ENCODE data around the gene MAPKAP1. TPM values are rescaled to one million over a fixed set of nuclear protein-coding genes. Genes with fewer than 3 reads are reported as not detected.
"Not testable (repeated sequence)": the region's sequence is repeated elsewhere in the genome, so short reads cannot be mapped to it uniquely, and the experiment has no call there.

The MAPKAP1 gene
- total RNA-seq, 1 donor from 2014 or later: 63.4 TPM

DNA sequence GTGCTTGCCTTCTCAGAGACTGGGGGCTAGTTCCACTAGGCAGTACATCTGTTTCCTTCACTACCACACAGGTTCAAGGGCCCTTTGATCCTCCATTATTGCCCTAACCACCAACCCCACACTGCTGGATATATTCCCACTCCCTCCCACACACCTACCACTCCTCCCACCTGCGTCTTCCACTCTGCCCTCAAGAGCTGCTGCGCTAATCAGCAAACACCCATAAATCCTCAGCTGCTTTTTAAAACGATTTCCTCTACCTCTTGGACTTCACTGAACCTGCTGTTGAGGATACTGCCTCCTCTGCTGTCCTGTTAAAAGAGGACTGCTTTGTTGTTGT is 120.9 kb downstream of the MAPKAP1 start:
- H3K9me3 Mint-ChIP-seq: no peaks in the 10 kb centered on the region

DNA sequence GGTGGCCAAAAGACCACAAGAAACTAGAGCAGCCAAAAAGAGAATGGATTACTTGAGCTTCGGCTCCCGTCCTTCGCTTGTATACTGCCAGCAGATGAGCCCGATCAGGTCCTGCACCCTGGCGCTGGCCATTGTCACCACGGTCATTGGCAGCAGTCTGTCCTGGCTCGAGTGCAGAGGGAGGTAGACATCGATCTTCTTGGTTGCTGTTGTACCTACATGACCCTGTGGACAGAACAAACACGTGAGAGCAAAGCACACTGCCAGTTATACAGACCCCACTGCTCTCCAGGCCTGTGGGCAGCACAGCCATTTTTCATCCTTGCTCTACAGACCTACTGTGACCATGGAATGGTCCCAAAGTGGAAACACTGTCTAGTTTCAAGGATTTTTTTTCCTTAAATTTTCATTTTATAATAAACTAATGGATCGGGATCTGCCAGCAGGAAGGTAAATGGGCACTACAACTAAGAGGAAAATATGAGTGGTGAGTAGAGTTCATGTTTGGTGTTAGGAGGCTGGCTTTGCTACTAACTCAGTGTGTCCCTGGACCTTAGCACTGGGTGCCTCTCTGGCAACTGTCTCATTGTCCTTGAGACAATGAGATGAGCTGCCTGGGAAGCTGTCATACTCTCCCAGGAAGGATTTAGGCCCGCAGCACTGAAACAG is 121.4 kb downstream of the MAPKAP1 start:
- H3K27ac Mint-ChIP-seq (ENCODE audit: unreplicated experiment): no peak overlapping the region
- peaks cover 2% of the 10 kb centered on the region for H3K9me3 Mint-ChIP-seq
- TF ChIP-seq, protein P1, sequence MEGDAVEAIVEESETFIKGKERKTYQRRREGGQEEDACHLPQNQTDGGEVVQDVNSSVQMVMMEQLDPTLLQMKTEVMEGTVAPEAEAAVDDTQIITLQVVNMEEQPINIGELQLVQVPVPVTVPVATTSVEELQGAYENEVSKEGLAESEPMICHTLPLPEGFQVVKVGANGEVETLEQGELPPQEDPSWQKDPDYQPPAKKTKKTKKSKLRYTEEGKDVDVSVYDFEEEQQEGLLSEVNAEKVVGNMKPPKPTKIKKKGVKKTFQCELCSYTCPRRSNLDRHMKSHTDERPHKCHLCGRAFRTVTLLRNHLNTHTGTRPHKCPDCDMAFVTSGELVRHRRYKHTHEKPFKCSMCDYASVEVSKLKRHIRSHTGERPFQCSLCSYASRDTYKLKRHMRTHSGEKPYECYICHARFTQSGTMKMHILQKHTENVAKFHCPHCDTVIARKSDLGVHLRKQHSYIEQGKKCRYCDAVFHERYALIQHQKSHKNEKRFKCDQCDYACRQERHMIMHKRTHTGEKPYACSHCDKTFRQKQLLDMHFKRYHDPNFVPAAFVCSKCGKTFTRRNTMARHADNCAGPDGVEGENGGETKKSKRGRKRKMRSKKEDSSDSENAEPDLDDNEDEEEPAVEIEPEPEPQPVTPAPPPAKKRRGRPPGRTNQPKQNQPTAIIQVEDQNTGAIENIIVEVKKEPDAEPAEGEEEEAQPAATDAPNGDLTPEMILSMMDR (conservative IDR thresholded peaks at IDR 0.05): no peak
- DNase-seq (ENCODE audit: low read depth, low spot score): no peak
- no peak overlapping the region for H3K4me3 Mint-ChIP-seq
- H3K27me3 Mint-ChIP-seq (ENCODE audit: low read depth): no peaks in the 10 kb centered on the region
- peaks cover 4% of the 10 kb centered on the region for H3K36me3 Mint-ChIP-seq (ENCODE audit: low read depth)
- peaks cover 13% of the 10 kb centered on the region for H3K4me1 Mint-ChIP-seq

More for the DNA sequence above, 120.9 kb downstream of the MAPKAP1 start:
- Mint-ChIP-seq H3K36me3 (ENCODE audit: low read depth) (no peaks in the 10 kb centered on the region), H3K27me3 (ENCODE audit: low read depth) (no peaks in the 10 kb centered on the region), H3K4me1 (peaks cover 15% of the 10 kb centered on the region), H3K4me3 (no peak overlapping the region), H3K27ac (ENCODE audit: unreplicated experiment) (no peak overlapping the region)
- no peak for DNase-seq (ENCODE audit: low read depth, low spot score)
- TF ChIP-seq, protein P1 (conservative IDR thresholded peaks at IDR 0.05): no peak

DNA sequence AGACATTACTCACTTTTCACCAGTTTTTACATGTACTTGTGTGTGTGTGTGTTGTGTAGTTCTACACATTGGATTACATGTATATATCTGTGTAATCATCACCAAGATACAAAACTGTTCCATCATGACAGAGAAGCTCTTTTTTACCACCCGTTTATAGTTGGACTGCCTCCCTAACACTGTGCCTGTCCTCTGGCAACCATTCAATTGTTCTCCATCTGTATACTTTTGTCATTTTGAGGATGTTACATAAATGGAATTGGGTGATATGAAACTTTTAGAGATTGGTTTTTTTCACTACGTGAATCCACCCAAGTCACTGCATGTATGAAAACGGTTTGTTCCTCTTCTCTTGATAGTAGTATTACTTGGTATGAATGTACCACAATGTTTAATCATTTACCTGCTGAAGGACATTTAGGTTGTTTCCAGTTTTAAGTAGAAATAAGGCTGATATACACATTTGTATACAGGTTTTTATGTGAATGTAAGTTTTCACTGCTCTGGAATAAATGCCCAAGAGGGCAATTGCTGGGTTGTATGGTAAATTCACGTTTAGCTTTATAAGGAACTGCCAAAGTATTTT is 126.2 kb downstream of the MAPKAP1 start:
- peaks cover 16% of the 10 kb centered on the region for H3K9me3 Mint-ChIP-seq
- no peak overlapping the region for H3K4me3 Mint-ChIP-seq
- no peaks in the 10 kb centered on the region for H3K4me1 Mint-ChIP-seq
- TF ChIP-seq, protein P1 (conservative IDR thresholded peaks at IDR 0.05): no peak
- H3K36me3 Mint-ChIP-seq (ENCODE audit: low read depth): peaks cover 31% of the 10 kb centered on the region
- H3K27me3 Mint-ChIP-seq (ENCODE audit: low read depth): no peaks in the 10 kb centered on the region
- no peak for DNase-seq (ENCODE audit: low read depth, low spot score)
- H3K27ac Mint-ChIP-seq (ENCODE audit: unreplicated experiment): no peak overlapping the region

DNA sequence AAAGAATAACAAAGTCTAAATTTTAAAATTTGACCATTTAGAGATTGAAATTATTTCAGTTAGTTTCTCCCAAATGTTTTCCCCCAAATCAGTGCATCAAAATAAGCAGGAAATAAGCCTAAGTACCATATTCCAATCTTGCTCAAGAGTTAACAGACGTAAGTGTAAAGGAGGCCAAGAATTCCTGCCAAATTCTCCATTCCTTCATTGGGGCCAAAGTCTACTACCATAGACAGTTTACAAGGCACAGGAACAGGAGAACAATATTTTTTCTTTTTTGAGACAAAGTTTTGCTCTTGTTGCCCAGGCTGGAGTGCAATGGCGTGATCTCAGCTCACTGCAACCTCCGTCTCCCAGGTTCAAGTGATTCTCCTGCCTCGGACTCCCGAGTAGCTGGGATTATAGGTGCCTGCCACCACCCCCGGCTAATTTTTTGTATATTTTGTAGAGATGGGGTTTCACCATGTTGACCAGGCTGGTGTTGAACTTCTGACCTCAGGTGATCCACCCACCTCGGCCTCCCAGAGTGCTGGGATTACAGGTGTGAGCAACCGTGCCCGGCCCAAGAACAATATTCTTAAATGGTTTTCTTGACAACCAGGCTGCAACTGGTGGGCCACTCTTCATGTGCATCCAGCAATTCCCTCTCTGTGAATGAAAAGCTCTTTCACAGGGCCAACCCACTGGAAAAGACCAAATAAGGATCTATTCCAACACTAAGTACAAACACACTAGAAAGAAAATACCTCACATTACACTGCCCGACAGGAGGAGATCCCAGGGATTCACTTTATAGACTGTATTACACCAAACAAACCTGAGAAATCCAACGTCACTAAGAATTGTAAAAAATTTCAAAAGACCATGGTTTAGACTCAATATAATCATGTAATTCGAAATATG is 127.7 kb downstream of the MAPKAP1 start:
- Mint-ChIP-seq H3K4me3 (no peak overlapping the region), H3K4me1 (no peaks in the 10 kb centered on the region), H3K36me3 (ENCODE audit: low read depth) (peaks cover 43% of the 10 kb centered on the region), H3K9me3 (peaks cover 21% of the 10 kb centered on the region), H3K27ac (ENCODE audit: unreplicated experiment) (no peak overlapping the region), H3K27me3 (ENCODE audit: low read depth) (no peaks in the 10 kb centered on the region)
- no peak for DNase-seq (ENCODE audit: low read depth, low spot score)
- TF ChIP-seq, protein P1 (conservative IDR thresholded peaks at IDR 0.05): no peak

DNA sequence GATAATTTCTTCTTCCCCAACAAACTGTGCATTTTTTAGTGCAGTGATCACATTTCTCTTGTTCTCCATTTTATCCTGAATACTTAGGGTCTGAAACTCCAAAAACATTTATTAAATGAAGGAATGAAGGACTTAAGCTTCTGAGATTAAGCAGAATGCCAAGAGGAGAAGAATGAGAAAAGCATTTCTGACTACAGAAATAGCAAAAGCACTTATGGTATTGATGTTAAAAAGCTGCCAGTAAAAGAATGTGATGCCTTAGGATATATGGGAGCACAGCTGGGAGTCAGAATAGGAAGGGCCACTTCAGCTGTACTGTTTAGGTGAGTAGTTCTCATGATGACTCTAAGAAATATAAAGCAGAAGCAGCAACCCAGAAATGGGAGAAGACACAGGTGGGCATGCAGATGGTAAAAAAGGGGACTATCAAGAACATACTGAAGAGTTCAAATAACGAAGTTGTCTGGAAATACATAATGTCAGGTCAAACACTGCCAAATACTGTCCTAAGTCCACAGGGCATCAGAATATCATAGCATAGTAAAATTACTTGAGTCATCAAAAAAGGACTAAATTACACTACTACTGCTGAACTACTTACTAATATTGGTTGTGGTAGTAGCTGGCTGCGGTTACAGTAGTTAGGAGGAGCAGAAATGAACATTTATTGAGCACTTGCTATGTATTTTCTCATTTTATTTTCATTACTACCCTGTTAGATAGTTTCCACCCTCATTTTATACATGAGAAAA is 132.7 kb downstream of the MAPKAP1 start:
- H3K4me1 Mint-ChIP-seq: peaks cover 5% of the 10 kb centered on the region
- peaks cover 31% of the 10 kb centered on the region for H3K9me3 Mint-ChIP-seq
- TF ChIP-seq, protein P1 (conservative IDR thresholded peaks at IDR 0.05): no peak
- no peaks in the 10 kb centered on the region for H3K27me3 Mint-ChIP-seq (ENCODE audit: low read depth)
- H3K36me3 Mint-ChIP-seq (ENCODE audit: low read depth): peaks cover 52% of the 10 kb centered on the region
- no peak overlapping the region for H3K27ac Mint-ChIP-seq (ENCODE audit: unreplicated experiment)
- DNase-seq (ENCODE audit: low read depth, low spot score): no peak
- H3K4me3 Mint-ChIP-seq: no peak overlapping the region

DNA sequence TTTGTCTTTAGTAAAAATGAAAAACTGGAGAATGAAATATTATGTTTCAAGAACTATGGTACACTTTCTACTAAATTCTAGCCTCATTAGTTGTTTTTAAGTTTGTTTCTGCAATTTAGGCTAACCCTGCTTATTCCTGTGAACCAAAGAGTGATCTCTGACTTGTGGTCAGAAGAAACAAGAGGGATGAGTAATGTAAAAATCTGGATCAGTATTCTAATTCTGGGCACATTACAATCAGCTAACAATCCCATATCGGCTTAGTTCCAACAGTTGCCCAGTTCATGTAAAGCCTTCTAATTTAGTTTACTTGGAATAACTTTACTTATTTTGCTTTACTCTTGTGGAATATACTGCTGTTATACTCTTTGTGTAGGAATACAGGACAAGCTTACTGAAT is 134.5 kb downstream of the MAPKAP1 start:
- not testable (repeated sequence) for H3K4me3 Mint-ChIP-seq; H3K4me1 Mint-ChIP-seq; H3K27ac Mint-ChIP-seq (ENCODE audit: unreplicated experiment); H3K27me3 Mint-ChIP-seq (ENCODE audit: low read depth); DNase-seq (ENCODE audit: low read depth, low spot score)
- peaks cover 28% of the 10 kb centered on the region for H3K9me3 Mint-ChIP-seq
- peaks cover 57% of the 10 kb centered on the region for H3K36me3 Mint-ChIP-seq (ENCODE audit: low read depth)

DNA sequence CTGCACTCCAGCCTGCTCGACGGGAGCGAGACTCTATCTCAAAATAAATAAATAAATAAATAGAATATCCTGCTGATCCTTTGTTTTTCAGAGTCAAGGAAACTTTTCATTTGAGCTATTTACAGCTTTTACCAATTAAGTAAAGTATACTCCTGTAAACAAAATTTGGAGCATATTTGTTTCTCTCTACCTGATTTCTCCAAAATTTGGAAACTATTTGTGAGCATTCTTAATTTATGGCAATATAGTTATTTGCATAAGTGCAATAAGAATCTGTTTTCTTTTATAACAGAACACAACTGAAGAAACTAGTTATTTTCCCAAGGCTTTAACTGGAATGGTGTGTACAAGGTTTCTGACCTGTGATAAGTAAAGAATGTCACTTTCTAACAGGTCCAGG is 135.2 kb downstream of the MAPKAP1 start:
- H3K27me3 Mint-ChIP-seq (ENCODE audit: low read depth); H3K27ac Mint-ChIP-seq (ENCODE audit: unreplicated experiment); DNase-seq (ENCODE audit: low read depth, low spot score); H3K4me1 Mint-ChIP-seq; H3K4me3 Mint-ChIP-seq: not testable (repeated sequence)
- peaks cover 28% of the 10 kb centered on the region for H3K9me3 Mint-ChIP-seq
- H3K36me3 Mint-ChIP-seq (ENCODE audit: low read depth): peaks cover 57% of the 10 kb centered on the region

Measured in neural crest cell (in vitro differentiated cells).